HG02885 (cell line): Measurements from ENCODE around the gene PEPD.

Experiments used
- ATAC-seq: cut with Tn5 transposase; IDR thresholded peaks from one replicate; pipeline ENCODE4 v1.9.1; 2021; ENCODE audit warnings: mild to moderate bottlenecking; ENCODE audit not compliant: unreplicated experiment, poor library complexity

PEPD gene

GRCh38 chr19:33375156-33375836, 146.3 kb downstream of the PEPD start:
- ATAC-seq = no peak

- no peak for ATAC-seq
These were observed 147.3 kb downstream of the PEPD start for GRCh38 chr19:33374236-33374714.

- ATAC-seq = peak; percentile 91
These were observed 147.9 kb downstream of the PEPD start, which contains the start of gene CEBPG for GRCh38 chr19:33373453-33374235. TSS of gene CEBPG (plus strand) at chr19:33373709. CDS start at chr19:33379240, 5,531 bp downstream.

- no peak for ATAC-seq
These were observed 150.8 kb downstream of the PEPD start for GRCh38 chr19:33370783-33371182.

- ATAC-seq = no peak
These were observed 153.3 kb downstream of the PEPD start for GRCh38 chr19:33368074-33368864.

GRCh38 chr19:33366897-33367296, 154.7 kb downstream of the PEPD start:
- ATAC-seq = no peak

- ATAC-seq = no peak
These were observed 155.5 kb downstream of the PEPD start for GRCh38 chr19:33366127-33366526.

- ATAC-seq = no peak
These were observed 155.9 kb downstream of the PEPD start for GRCh38 chr19:33365691-33366090.

- no peak for ATAC-seq
These were observed 158.1 kb downstream of the PEPD start for GRCh38 chr19:33363476-33363875.

GRCh38 chr19:33362508-33363228, 158.9 kb downstream of the PEPD start:
- ATAC-seq = no peak

- no peak for ATAC-seq
These were observed 162.0 kb downstream of the PEPD start for GRCh38 chr19:33359581-33359980.

GRCh38 chr19:33358408-33358807, 163.2 kb downstream of the PEPD start:
- no peak for ATAC-seq

GRCh38 chr19:33357556-33357955, 164.0 kb downstream of the PEPD start:
- no peak for ATAC-seq

GRCh38 chr19:33355535-33355934, 166.1 kb downstream of the PEPD start:
- ATAC-seq = no peak

- no peak for ATAC-seq
These were observed 170.9 kb downstream of the PEPD start for GRCh38 chr19:33350538-33351309.

- ATAC-seq = no peak
These were observed 172.0 kb downstream of the PEPD start for GRCh38 chr19:33349319-33350289.

GRCh38 chr19:33348301-33349010, 173.1 kb downstream of the PEPD start:
- ATAC-seq = no peak

- no peak for ATAC-seq
These were observed 174.3 kb downstream of the PEPD start for GRCh38 chr19:33347300-33347699.
